ENCODE measurements around the gene TRMT2A.

DNA sequence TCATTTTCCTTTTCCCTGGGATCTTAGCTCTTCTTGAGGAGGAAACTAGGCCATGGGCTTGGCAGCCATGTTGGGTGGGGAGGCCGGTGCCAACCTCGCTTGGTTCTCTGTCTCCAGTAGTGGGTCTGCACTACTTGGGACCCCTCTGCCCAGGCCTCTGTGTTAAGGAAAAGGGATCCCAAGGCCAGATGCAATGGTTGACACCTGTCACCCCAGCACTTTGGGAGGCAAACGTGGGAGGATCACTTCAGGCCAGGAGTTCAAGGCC is 12.7 kb upstream of the TRMT2A start:
- TF ChIP-seq TAF1 (IDR thresholded peaks at IDR 0.05; ENCODE audit: low read depth, low read length) (no peak), POLR2AphosphoS5 (IDR thresholded peaks at IDR 0.05; ENCODE audit: low read depth, low read length) (no peak)

Measured in GM12891 (cell line).